ENCODE results near the gene TFEB.

The TFEB gene

GRCh38 chr6:41713159-41713649 lies 22.2 kb downstream of the TFEB start:
- TF ChIP-seq ZNF169 (tag by site-specific recombination; IDR thresholded peaks at IDR 0.05) (no peak), ZNF394 (tag by site-specific recombination; IDR thresholded peaks at IDR 0.05; ENCODE audit: borderline replicate concordance) (no peak), ZBTB20 (tag by site-specific recombination; IDR thresholded peaks at IDR 0.05) (peak; percentile 76), MYNN (tag by site-specific recombination; IDR thresholded peaks at IDR 0.05; ENCODE audit: borderline replicate concordance) (no peak), REPIN1 (tag by site-specific recombination; IDR thresholded peaks at IDR 0.05; ENCODE audit: low read depth) (no peak), ZBTB48 (tag by site-specific recombination; IDR thresholded peaks at IDR 0.05) (peak; percentile 79; the same call in 1 of the 2 replicates), EGR2 (tag by site-specific recombination; IDR thresholded peaks at IDR 0.05; ENCODE audit: low read depth) (peak; percentile 69), ZNF792 (tag by site-specific recombination; IDR thresholded peaks at IDR 0.05) (no peak), ZSCAN5A (tag by site-specific recombination; IDR thresholded peaks at IDR 0.05) (no peak), ZNF501 (tag by site-specific recombination; IDR thresholded peaks at IDR 0.05) (no peak), ZBTB7A (tag by site-specific recombination; IDR thresholded peaks at IDR 0.05; ENCODE audit: low read depth) (no peak), ZNF423 (tag by site-specific recombination; IDR thresholded peaks at IDR 0.05) (no peak), ZFHX2 (tag by site-specific recombination; conservative IDR thresholded peaks at IDR 0.05) (peak; percentile 70), ZNF677 (tag by site-specific recombination; IDR thresholded peaks at IDR 0.05) (no peak), KLF17 (tag by site-specific recombination; IDR thresholded peaks at IDR 0.05) (0 out of 2 replicates have a peak, but pooled peaks have one; percentile 34), ZNF280C (tag by site-specific recombination; IDR thresholded peaks at IDR 0.05) (no peak), BCL11B (tag by site-specific recombination; IDR thresholded peaks at IDR 0.05; ENCODE audit: low read depth) (no peak), ZNF10 (tag by site-specific recombination; IDR thresholded peaks at IDR 0.05) (no peak), ZIC2 (tag by site-specific recombination; IDR thresholded peaks at IDR 0.05) (peak; percentile 20; the same call in 1 of the 2 replicates), ZNF112 (tag by site-specific recombination; IDR thresholded peaks at IDR 0.05) (no peak), ZBTB1 (tag by site-specific recombination; IDR thresholded peaks at IDR 0.05) (no peak), KLF16 (tag by site-specific recombination; IDR thresholded peaks at IDR 0.05) (no peak)
- Histone ChIP-seq H3K27ac (ENCODE audit: extremely low read depth, low read depth, low read length) (no peak overlapping the region), H3K9me3 (ENCODE audit: control insufficient read depth, insufficient read depth, low read depth, low read length) (no peaks in the 10 kb centered on the region), H3K4me3 (ENCODE audit: low read depth, low read length) (no peak overlapping the region), H3K36me3 (ENCODE audit: control insufficient read depth in 2 of 2, insufficient read depth in 1 of 2, low read length in 2 of 2) (no peaks in the 10 kb centered on the region), H3K4me1 (ENCODE audit: control insufficient read depth, insufficient read depth, low read length) (peaks cover 3% of the 10 kb centered on the region; the same call in 1 of the 2 replicates)
- ChIA-PET CTCF (interaction anchor here (0.5 to 1.4 kb wide), 7 partner anchors 8 to 394 kb away, joined by 3 to 5 read pairs (median 3); no protein-coding TSS in a partner anchor), POLR2A (interaction anchor here (0.5 to 1.1 kb wide), 3 partner anchors 21 to 296 kb away, joined by 3 to 5 read pairs (median 3); no protein-coding TSS in a partner anchor)
